Measurements from ENCODE around the gene TPMT. TPM values are rescaled to one million over a fixed set of nuclear protein-coding genes. Genes with fewer than 3 reads are reported as not detected.
A peak's percentile ranks its signal among the peaks of the same experiment; 100 is the strongest.

TPMT gene
- total RNA-seq, 4 donors from 2014 or later: 6.7 to 14.4 (median 9.7) TPM

- TF ChIP-seq CTCF (IDR thresholded peaks at IDR 0.05) (no peak), POLR2A (IDR thresholded peaks at IDR 0.05) (no peak)
- whole genome bisulfite sequencing: 83% methylated on average over 2 of the region's 2 CpGs
- H3K27ac ChIP-seq: no peak overlapping the region
- H3K4me3 ChIP-seq: no peak overlapping the region
- no peaks in the 10 kb centered on the region for H3K27me3 ChIP-seq
- peaks cover 46% of the 10 kb centered on the region for H3K36me3 ChIP-seq
- no peaks in the 10 kb centered on the region for H3K9me3 ChIP-seq
- no peak for DNase-seq (ENCODE audit: low spot score in 2 of 2)
- H3K4me1 ChIP-seq: peaks cover 5% of the 10 kb centered on the region
Measured at GRCh38 chr6:18161431-18161830, 6.6 kb upstream of the TPMT start.

GRCh38 chr6:18160911-18161310 is 6.0 kb upstream of the TPMT start:
- WGBS: 53% methylated on average over 1 of the region's 1 CpG
- no peak for DNase-seq (ENCODE audit: low spot score in 2 of 2)
- no peak overlapping the region for H3K27ac ChIP-seq
- no peaks in the 10 kb centered on the region for H3K9me3 ChIP-seq
- H3K4me1 ChIP-seq: peaks cover 11% of the 10 kb centered on the region
- H3K27me3 ChIP-seq: no peaks in the 10 kb centered on the region
- peaks cover 42% of the 10 kb centered on the region for H3K36me3 ChIP-seq
- TF ChIP-seq POLR2AphosphoS5 (IDR thresholded peaks at IDR 0.05) (no peak), POLR2A (IDR thresholded peaks at IDR 0.05) (no peak), CTCF (IDR thresholded peaks at IDR 0.05) (no peak), EP300 (IDR thresholded peaks at IDR 0.05) (no peak)
- H3K4me3 ChIP-seq: no peak overlapping the region

- TF ChIP-seq POLR2A (IDR thresholded peaks at IDR 0.05): no peak
- no peak for TF ChIP-seq POLR2AphosphoS5 (IDR thresholded peaks at IDR 0.05)
- TF ChIP-seq EP300 (IDR thresholded peaks at IDR 0.05): no peak
- TF ChIP-seq CTCF (IDR thresholded peaks at IDR 0.05): peak in 1 of 2 donors; percentile 9
- Histone ChIP-seq H3K27ac (peak overlapping the region; percentile 95), H3K4me3 (peak overlapping the region; percentile 99), H3K9me3 (no peaks in the 10 kb centered on the region), H3K36me3 (no peaks in the 10 kb centered on the region), H3K4me1 (peaks cover 22% of the 10 kb centered on the region), H3K27me3 (no peaks in the 10 kb centered on the region)
- DNase-seq (ENCODE audit: low spot score in 2 of 2): peak; percentile 84
- WGBS: 6% methylated on average over 16 of the region's 26 CpGs
Measured at GRCh38 chr6:18155864-18156421, 1.1 kb upstream of the TPMT start.

GRCh38 chr6:18155150-18155863 is 430 bp upstream of the TPMT start, which contains the start of gene KDM1B:
KDM1B (plus strand) TSS chr6:18155422; CDS start chr6:18159896, 4,474 bp downstream.
- no peaks in the 10 kb centered on the region for H3K9me3 ChIP-seq
- no peak for TF ChIP-seq EP300 (IDR thresholded peaks at IDR 0.05)
- peak; percentile 65 to 70 for TF ChIP-seq POLR2A (IDR thresholded peaks at IDR 0.05)
- peak in 2 of 3 donors; percentile 11 to 19 for TF ChIP-seq POLR2AphosphoS5 (IDR thresholded peaks at IDR 0.05)
- peak within 1 kb of the TSS; percentile 95 for H3K27ac ChIP-seq
- peak; percentile 99 for DNase-seq (ENCODE audit: low spot score in 2 of 2)
- H3K4me3 ChIP-seq: peak within 1 kb of the TSS; percentile 99
- no peaks in the 10 kb centered on the region for H3K36me3 ChIP-seq
- 0% methylated on average over 11 of the region's 87 CpGs for WGBS
- no peaks in the 10 kb centered on the region for H3K27me3 ChIP-seq
- peaks cover 22% of the 10 kb centered on the region for H3K4me1 ChIP-seq

GRCh38 chr6:18153311-18153703 is 1.6 kb downstream of the TPMT start:
- Histone ChIP-seq H3K4me3 (no peak overlapping the region), H3K27me3 (no peaks in the 10 kb centered on the region), H3K4me1 (peaks cover 22% of the 10 kb centered on the region), H3K9me3 (no peaks in the 10 kb centered on the region), H3K27ac (no peak overlapping the region), H3K36me3 (peaks cover 2% of the 10 kb centered on the region)
- DNase-seq (ENCODE audit: low spot score in 2 of 2): no peak
- TF ChIP-seq POLR2AphosphoS5 (IDR thresholded peaks at IDR 0.05): no peak
- TF ChIP-seq EP300 (IDR thresholded peaks at IDR 0.05): no peak
- TF ChIP-seq CTCF (IDR thresholded peaks at IDR 0.05): no peak
- TF ChIP-seq POLR2A (IDR thresholded peaks at IDR 0.05): no peak

All from suprapubic skin (tissue), 4 donors.